Measurements from ENCODE around the gene KLHL5.
"Not testable (repeated sequence)": the region's sequence is repeated elsewhere in the genome, so short reads cannot be mapped to it uniquely, and the experiment has no call there.

Gene KLHL5

GRCh38 chr4:39062094-39062769, at the start of gene KLHL5:
KLHL5 (plus strand) TSS chr4:39062232; CDS start chr4:39062653, 421 bp downstream.
- no peak for DNase-seq

DNA sequence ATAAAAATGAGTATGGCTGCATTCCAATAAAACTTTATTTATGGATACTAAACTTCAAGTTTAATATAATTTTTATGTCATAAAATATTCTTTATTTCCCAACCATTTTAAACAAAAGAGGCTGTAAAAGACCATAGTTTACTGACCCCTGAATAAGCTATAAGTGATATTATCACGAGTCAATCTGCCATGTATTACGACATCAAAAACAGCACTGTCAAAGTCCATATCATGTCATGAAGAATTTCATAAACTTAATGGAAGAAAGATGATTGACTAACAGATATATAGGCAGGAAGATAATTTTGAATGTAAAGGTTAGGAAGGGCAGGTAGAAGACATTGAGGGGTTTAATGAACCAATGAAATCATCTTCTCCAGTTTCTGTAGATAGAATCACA, 48.0 kb upstream of the KLHL5 start:
- DNase-seq = no peak

- DNase-seq = no peak
Observed at GRCh38 chr4:39020130-39020529, 41.9 kb upstream of the KLHL5 start.

GRCh38 chr4:39021631-39022030, 40.4 kb upstream of the KLHL5 start:
- DNase-seq = no peak

DNA sequence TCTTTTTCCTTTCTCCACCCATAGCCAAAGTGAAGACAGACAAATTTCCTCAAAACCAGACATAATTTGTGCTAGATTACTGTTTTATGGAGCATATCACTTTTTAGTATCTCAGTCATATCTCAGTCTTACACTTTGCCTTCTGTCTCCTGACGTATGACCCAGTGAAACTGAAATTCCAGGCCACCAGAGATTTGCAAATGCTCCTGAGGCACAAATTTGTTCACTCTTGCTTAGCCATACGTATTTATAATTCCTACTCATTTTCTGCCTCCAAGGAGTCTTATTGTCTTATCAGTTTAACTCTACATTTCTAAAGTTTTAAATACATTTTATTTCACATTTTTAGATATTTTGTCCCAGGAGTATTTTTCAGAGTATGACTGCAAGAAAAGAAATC, 39.8 kb upstream of the KLHL5 start:
- no peak for DNase-seq

- no peak for DNase-seq
Observed at GRCh38 chr4:39023059-39023458, 39.0 kb upstream of the KLHL5 start.

DNA sequence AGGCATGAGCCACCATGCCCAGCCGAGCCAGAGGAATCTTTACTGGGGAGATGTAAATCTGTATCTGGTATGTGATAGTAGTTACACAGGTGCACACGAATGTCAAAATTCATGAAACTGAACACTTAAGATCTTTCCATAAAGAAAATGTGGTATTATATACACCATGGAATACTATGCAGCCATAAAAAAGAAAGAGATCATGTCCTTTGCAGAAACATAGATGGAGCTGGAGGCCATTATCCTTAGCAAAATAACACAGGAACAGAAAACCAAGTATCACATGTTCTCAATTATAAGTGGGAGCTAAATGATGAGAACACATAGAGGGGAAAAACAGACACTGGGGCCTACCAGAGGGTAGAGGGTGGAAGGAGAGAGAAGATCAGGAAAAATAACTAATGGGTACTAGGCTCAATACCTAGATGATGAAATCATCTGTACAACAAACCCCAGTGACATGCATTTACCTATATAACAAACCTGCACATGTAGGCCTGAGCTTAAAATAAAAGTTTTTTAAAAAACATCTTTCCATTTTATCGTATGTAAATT, 37.6 kb upstream of the KLHL5 start:
- DNase-seq = no peak

GRCh38 chr4:39025552-39026085, 36.4 kb upstream of the KLHL5 start:
- DNase-seq = no peak

- no peak for DNase-seq
Observed at GRCh38 chr4:39026096-39026495, 35.9 kb upstream of the KLHL5 start.

- DNase-seq = no peak
Observed at GRCh38 chr4:39029752-39030694, 32.0 kb upstream of the KLHL5 start.

- DNase-seq = no peak
Observed at GRCh38 chr4:39030725-39031124, 31.3 kb upstream of the KLHL5 start.

DNA sequence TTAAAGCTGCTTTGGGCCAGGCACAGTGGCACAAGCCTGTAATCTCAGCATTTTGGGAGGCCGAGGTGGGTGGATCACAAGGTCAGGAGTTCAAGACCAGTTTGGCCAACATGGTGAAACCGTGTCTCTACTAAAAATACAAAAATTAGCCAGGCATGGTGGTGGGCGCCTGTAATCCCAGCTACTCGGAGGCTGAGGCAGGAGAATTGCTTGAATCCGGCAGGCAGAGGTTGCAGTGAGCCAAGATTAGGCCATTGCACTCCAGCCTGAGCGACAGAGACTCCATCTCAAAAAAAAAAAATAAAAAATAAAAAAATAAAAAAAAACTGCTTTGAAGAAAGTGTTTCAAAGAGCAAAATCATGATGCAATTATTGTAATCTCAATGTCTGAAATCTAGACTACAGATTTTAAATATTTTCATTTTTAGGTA, 30.4 kb upstream of the KLHL5 start:
- not testable (repeated sequence) for DNase-seq

DNA sequence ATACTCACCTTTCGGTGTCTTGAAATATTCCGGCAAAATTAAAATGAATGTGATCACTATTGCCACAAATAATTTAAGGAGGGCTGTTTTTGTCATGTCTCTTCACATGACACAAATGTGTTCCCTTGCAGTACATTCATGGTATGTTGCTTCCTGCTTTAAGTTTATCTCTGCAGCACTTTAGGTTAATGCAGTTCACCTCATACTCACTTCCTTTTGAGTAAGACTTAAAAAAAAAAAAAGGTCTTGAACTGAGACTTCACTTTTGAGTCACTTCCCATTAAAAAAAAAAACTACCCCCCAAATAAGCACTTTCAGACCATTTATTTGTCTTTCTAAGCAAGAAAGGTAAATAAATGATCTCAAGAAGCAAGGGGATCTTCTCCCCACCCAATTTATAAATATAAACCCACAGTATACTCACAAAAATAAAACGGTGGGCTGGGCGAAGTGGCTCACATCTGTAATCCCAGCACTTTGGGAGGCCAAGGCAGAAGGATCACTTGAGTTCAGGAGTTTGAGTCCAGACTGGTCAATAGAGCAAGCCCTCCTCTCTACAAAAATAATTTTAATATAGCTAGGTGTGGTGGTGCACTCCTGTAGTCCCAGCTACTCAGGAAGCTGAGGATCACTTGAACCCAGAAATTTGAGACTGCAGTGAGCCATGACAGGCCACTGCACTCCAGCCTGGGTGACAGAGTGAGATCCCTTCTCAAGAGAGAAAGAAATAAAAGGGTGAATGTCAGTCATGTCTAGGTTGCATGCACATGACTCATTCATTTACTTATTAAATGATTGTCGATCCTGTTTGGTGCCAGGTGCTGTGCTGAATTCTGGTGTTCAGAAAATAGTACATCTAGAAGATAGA, 29.6 kb upstream of the KLHL5 start, which contains the start of gene TMEM156:
TMEM156 (minus strand) TSS at position 192 of the 868 bp plus-strand sequence; CDS start at position 96, 96 bp downstream.
- no peak for DNase-seq

GRCh38 chr4:39036172-39036571, 25.9 kb upstream of the KLHL5 start:
- DNase-seq = no peak

- DNase-seq = no peak
Observed at GRCh38 chr4:39037491-39037825, 24.6 kb upstream of the KLHL5 start.

DNA sequence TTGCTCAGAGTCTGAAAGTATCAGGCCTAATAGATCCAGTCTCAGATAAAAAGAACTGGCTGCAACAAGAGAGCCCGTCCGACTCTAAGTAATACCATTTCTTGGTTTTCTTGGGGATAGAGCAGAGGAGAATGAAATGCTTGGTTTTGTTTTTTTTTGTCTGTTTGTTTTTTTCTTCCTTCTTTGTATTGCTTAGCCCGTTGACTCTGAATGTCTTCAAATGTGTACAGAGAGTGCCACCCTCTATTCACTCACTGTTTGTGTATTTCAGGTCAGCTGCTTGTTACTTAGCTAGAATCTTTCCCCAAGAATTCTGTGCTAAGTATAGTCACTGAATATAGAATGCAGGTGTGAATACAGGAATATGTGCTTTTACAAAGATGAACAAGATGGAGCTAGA, 24.1 kb upstream of the KLHL5 start:
- DNase-seq = no peak

DNA sequence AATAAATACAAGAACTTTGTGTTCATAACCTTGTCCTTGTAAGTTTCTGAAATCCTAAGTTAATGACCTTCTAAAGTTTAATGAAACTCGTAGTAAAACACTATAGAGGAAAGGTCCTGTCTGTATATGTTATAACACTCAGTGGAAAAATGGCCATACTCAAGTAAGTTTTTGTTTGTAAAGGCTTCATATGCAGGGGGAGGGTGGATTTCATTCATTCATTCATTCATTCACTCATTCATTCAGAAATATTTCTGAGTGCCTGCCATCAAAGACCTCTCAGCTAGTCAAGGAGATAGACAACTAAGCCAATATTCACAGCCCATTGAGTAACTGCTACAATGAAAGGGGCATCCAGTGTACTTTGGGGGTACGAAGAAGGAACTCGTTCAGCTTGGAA, 22.9 kb upstream of the KLHL5 start:
- DNase-seq = no peak

GRCh38 chr4:39042366-39042765, 19.7 kb upstream of the KLHL5 start:
- no peak for DNase-seq

- no peak for DNase-seq
Observed at GRCh38 chr4:39043058-39043860, 18.8 kb upstream of the KLHL5 start.

GRCh38 chr4:39043861-39044363, 18.1 kb upstream of the KLHL5 start:
- DNase-seq = no peak

DNA sequence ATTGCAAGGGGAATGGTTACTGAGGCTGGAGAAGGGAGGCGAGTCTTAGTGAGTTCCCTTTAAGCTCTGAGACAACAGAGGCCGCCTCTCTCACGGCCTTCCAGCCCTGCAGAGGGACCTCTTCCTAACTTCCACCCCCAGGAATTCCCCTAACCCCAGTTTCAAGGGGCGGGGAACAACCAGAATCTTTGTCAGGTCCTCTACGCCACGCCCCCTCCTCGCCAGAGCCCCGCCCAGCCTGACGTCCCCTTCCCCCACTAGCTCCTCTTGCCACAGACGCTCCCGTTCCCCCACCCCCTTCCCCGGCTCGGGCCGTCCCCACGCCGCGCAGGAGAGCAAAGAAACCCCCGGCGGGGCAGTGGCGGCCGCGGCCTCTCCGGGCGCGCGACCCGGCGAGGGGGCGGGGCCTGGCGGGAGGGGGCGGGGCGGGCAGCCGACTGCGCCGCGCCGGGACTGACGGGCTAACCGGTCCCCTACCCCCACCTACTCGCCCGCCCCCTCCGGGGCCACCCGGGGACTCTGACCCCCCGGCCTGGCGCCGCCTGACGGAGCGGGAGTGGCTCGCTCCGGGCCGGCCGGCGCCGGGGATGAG, 17.6 kb upstream of the KLHL5 start:
- DNase-seq = peak; percentile 45
